Measurements from ENCODE around the gene SRCIN1.
"Not testable (repeated sequence)": the region's sequence is repeated elsewhere in the genome, so short reads cannot be mapped to it uniquely, and the experiment has no call there.

Gene SRCIN1

GRCh38 chr17:38636054-38636453 is 30.3 kb upstream of the SRCIN1 start:
- TF ChIP-seq CTCF (IDR thresholded peaks at IDR 0.05; ENCODE audit: insufficient read depth, missing control alignments), result no peak
- no peak for FAIRE-seq
- DNase-seq (ENCODE audit: insufficient read length, low spot score), result no peak

DNA sequence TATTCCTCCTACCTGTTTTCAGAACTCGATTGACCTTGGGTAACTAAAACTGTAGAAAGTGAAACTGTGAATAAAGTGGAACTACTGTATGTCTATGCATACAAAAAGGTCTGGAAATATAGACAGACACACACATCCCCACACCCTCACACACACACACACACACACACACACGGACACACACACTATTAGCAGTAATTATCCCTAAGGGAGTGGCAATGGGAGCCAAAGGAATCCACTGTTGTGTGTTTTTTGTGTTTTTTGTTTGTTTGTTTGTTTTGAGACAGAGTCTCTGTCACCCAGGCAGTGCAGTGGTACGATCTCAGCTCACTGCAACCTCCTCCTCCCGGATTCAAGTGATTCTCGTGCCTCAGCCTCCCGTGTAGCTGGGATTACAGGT is 26.6 kb upstream of the SRCIN1 start:
- FAIRE-seq (no peak), DNase-seq (ENCODE audit: insufficient read length, low spot score) (no peak)
- no peak for TF ChIP-seq CTCF (IDR thresholded peaks at IDR 0.05; ENCODE audit: insufficient read depth, missing control alignments)

GRCh38 chr17:38628441-38628840 is 22.7 kb upstream of the SRCIN1 start:
- no peak for TF ChIP-seq CTCF (IDR thresholded peaks at IDR 0.05; ENCODE audit: insufficient read depth, missing control alignments)
- DNase-seq (ENCODE audit: insufficient read length, low spot score) (no peak), FAIRE-seq (no peak)

- FAIRE-seq (no peak), DNase-seq (ENCODE audit: insufficient read length, low spot score) (no peak)
- no peak for TF ChIP-seq CTCF (IDR thresholded peaks at IDR 0.05; ENCODE audit: insufficient read depth, missing control alignments)
These were observed 22.2 kb upstream of the SRCIN1 start for GRCh38 chr17:38627957-38628356.

GRCh38 chr17:38626606-38627226 is 21.0 kb upstream of the SRCIN1 start:
- not testable (repeated sequence) for DNase-seq (ENCODE audit: insufficient read length, low spot score); FAIRE-seq

DNA sequence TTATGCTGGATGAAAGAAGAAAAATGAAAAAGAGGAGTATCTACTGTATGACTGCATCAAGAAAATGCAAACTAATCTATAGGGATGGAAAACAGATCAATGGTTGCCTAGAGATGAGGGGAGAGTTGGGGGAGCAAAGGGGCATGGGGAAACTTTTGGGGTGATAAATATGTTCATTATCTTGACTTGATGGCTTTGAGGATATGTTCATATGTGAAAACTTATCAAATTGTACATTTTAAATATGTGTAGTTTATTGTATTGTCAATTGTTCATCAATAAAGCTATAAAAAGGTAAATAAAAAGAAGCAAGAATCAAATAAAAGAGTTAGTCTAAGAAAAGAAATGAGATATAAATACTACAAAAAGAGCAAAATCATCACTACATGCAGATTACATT is 19.7 kb upstream of the SRCIN1 start:
- DNase-seq (ENCODE audit: insufficient read length, low spot score) (no peak), FAIRE-seq (no peak)
- TF ChIP-seq CTCF (IDR thresholded peaks at IDR 0.05; ENCODE audit: insufficient read depth, missing control alignments), result no peak

- DNase-seq (ENCODE audit: insufficient read length, low spot score); FAIRE-seq: not testable (repeated sequence)
These were observed 19.1 kb upstream of the SRCIN1 start for GRCh38 chr17:38624782-38625355.

GRCh38 chr17:38621538-38621937 is 15.8 kb upstream of the SRCIN1 start:
- no peak for TF ChIP-seq CTCF (IDR thresholded peaks at IDR 0.05; ENCODE audit: insufficient read depth, missing control alignments)
- DNase-seq (ENCODE audit: insufficient read length, low spot score) (no peak), FAIRE-seq (no peak)
